A549 (cell line): Measurements from ENCODE around the gene ZBTB4.

Source experiments
- CBX8 ChIP-seq: fragments of 200-600 bp; sonication (generic); IDR thresholded peaks from 2 replicates; pipeline ENCODE4 v1.6.1; 2016
- CTCF ChIP-seq: fragments of >200 bp; sonication (Bioruptor Twin); formaldehyde crosslinking; IDR thresholded peaks from 3 replicates; pipeline ENCODE4 v1.5.1; 2016
- HMGXB4 ChIP-seq: fragments of 250-450 bp; sonication (Bioruptor Pico); IDR thresholded peaks from 2 replicates; pipeline ENCODE4 v1.5.0; 2021; ENCODE audit warnings: mild to moderate bottlenecking, moderate library complexity, borderline replicate concordance
- POLR2A ChIP-seq: IDR thresholded peaks from 2 replicates; pipeline ENCODE4 v1.6.1; 2012; ENCODE audit warnings: mild to moderate bottlenecking, low read length
- RNF2 ChIP-seq: fragments of 200-600 bp; sonication (generic); IDR thresholded peaks from 2 replicates; pipeline ENCODE4 v1.6.1; 2016; ENCODE audit warnings: low read depth, mild to moderate bottlenecking, antibody characterized with exemption, moderate library complexity, borderline replicate concordance
- ZSCAN20 ChIP-seq: fragments of 250-450 bp; sonication (Bioruptor Pico); IDR thresholded peaks from 2 replicates; pipeline ENCODE4 v1.8.0; 2022; ENCODE audit warnings: mild to moderate bottlenecking, moderate library complexity

GRCh38 chr17:7462474-7463371, 16.7 kb downstream of the ZBTB4 start:
- TF ChIP-seq HMGXB4: no peak
- TF ChIP-seq RNF2: no peak
- no peak for TF ChIP-seq CTCF
- no peak for TF ChIP-seq CBX8
- TF ChIP-seq POLR2A: no peak
- no peak for TF ChIP-seq ZSCAN20 (CRISPR knock-in tag)
